ENCODE data around the gene NRG2.

The NRG2 gene

DNA sequence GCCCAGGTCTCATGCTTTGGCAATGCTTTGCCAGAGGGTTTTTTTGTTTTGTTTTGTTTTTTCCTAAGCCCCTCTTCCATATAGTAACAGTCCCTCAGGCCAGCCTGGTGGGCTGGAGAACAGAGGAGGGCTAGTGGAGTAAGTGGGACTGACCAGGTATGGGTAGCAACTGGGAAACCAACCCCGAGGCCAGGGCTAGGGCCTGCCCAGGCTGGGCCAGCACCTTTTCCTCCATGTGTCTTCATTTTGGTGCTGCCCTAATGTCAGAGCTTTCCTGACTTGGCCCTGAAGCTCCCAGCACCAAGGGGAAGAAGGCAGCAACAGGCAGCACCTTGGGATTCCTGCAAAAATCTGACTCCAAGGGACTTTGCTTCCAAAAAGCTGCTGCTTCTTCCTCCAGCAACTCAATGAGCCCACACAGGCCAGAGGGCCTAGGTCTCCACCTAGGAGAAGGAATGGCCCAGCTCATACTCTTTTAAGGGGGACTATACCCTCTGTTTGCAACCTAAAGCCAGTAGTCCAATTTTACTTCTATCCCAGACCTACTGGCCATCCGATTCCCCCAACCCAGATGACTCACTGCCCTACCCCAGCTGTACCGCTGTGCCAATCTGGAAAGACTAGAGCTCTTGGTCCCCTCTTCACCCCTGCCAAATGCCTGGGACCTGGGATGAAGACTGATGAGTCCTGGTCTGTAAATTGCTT, 142.4 kb downstream of the NRG2 start:
- DNase-seq: no peak

DNA sequence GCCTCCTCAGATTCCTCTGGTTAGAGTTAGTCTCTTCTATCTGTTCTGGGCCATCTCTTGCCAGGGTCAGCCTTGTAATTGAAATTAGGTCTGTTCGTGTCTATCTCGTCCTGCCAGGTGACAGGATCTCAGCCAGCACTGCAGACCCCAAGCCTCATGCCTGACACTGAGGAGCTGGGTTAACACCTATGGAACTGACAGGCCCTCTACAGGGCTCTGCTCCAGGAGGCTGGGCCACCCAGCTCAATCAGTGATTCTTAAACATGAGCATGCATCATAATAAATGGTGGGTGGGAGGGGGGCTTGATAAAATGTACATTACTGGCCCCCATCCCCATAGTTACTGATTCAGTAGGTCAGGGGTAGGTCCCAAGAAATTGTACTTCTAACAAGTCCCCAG, 144.1 kb downstream of the NRG2 start:
- no peak for DNase-seq

- DNase-seq: no peak
Measured at GRCh38 chr5:139897982-139898381, 145.1 kb downstream of the NRG2 start.

DNA sequence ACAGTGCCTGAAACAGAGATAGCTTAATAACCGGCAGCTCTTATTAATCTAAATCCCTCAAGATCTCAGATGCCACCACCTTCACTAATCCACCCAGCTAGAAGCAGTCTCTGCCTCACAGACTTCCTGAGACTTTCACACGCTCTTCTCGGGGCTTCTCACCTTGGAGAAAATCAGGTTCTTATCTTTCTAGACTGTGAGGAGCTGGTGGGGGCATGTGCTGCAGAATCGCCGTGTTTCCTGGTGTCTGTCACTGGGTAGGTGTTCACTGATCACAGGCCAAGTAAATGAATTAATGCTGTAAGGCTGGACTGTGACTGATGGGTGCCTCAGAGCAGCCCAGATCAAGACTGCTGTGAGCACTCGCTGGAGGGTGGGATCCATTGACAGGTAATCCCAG, 145.8 kb downstream of the NRG2 start:
- no peak for DNase-seq

DNA sequence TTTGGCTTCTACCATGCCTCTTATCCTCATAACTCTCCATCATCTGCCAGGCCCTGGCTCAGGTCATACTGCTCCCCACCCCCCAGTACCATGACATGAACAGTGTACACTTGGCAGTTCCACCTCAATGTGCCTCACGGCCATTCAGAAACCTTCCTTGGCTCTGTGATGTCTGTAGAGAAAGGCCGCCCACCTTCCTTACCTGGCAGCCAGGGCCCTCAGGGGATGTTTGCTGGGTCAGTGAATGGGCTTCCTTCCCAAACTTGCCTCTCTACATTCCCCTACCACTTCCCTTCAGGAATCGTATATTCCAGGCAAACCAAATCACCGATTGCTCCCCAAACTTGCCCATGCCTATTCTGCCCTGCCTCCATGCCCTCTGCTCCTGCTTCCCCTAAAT, 146.4 kb downstream of the NRG2 start:
- DNase-seq: no peak

DNA sequence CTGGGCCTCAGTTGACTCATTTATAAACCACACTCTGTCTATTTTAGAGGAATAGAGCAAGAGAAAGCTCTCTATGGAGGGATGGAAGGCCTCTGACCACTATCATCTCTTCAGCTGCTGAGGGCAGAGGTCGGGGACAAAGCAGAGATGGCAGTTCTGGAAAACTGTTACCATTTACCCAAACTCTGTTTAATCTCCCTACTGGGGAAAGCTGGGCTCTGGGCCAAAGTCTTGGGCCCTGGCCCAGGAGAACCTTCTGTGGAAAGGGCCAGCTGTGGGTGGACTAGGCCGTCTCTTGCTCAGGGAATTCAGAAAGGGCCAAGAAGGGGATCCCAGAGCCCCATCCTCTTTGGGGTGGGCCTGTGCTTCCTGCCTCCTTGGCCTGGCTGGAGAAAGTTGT, 147.5 kb downstream of the NRG2 start:
- DNase-seq: no peak

DNA sequence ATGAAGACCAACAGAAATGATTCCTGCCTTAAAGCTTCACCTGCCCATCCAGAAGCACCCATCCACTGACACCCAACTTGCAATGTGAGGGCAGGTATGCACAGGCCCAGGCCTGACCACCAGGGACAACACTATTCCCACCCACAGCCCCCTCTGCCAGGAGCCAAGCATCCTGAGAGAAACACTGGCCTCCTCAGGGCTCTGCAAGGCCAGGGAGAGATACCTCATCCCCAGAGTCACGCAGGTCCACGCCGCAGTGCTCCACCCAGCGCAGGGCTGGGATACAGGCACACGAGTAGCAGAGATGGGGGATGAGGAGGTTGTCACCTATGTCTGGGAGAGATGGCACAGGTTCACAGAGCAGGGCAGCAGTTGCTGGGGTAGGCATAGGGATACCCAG, 148.1 kb downstream of the NRG2 start:
- DNase-seq: no peak

DNA sequence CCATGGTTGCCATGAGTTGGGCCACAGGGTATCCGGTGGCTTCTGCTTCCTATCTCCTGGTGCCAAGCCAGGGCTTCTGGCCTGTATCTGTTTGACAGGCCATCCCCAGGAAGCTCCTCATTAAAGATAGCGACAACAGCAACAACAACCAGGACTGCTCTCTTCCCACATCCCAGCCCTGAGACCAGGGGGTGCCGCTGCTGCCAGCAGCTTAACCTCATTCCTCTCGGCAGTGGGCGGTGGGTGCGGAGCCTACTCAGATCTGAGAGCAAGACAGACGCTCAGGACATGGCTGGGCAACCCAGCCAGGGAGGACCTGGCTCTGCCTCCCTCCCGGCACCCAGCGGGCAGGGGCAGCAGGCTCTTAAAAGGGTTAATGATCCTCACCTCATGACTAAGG, 149.2 kb downstream of the NRG2 start:
- DNase-seq: no peak

DNA sequence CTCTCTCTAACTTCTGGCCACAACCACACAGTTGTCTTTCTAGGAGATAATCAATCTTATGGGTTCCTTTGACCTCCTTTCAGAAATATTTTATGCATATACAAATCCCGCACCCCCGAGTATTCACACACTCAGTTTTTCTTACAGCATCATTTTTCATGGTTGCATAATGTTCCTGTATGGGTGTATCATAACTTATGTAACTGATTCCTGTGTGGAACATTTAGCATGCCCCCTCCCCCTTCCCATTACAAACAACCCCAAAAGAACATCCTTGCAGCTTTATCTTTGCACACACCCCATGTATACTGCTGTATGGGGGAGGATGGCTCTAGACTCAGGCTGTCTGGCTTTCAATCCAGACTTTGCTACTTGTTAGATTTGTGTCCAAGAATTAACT, 153.7 kb downstream of the NRG2 start:
- DNase-seq: no peak

DNA sequence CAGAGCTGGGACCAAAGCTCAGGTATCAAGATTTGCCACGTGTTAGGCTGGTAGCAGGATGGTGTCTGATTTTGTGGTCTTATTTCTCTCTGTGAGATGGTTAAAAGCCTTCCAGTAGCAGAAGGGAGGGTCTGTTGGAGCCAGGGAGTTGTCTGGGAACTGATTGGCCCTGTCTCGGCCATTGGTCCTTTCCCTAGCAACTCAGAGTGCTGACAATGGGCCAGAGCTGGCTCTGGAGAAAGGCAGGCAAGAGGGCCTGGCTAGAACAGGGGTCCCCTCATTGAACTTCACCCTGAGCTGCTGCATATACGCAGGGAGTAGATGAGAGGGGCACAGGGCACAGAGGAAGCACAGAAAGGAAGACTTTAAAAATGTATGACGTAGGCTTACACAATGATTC, 154.7 kb downstream of the NRG2 start:
- DNase-seq: no peak

DNA sequence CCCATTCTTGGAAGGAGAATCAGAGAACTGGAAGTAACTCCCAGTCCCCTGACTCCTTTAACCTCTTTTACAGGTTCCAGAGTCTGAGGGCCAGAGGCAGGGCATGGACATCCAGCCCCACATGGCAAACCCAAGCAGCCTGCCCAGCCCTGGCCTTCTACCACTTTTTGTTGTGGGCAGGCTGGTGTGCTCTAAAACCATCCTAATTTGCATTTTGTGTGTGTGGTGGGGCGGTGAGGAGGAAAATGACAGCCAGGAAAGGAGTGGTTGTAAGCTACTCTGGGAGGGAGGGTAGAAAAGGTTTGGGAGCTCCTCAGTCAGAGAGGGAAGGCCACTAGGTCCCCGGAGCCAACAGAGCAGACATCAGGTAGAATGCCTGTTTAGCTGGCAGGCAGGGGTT, 156.9 kb downstream of the NRG2 start:
- no peak for DNase-seq

DNA sequence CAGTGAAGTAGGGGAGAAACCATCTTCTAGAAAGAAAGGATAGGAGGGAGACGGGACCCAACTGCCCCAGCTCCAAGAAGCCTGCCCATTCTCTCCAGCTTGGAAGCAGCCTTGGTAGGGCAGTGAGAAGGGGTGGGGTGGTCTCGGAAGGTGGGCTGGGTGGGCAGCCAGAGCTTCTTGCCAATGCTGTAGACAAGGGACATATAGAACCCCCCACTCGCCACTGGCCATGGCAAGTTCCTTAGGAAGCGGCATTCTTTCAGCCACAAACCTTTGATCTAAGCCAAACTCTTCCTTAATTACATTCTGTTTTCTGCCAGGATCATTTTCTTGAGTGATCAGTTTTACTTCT, 157.3 kb downstream of the NRG2 start:
- no peak for DNase-seq

- no peak for DNase-seq
Measured at GRCh38 chr5:139885172-139885856, 157.8 kb downstream of the NRG2 start.

DNA sequence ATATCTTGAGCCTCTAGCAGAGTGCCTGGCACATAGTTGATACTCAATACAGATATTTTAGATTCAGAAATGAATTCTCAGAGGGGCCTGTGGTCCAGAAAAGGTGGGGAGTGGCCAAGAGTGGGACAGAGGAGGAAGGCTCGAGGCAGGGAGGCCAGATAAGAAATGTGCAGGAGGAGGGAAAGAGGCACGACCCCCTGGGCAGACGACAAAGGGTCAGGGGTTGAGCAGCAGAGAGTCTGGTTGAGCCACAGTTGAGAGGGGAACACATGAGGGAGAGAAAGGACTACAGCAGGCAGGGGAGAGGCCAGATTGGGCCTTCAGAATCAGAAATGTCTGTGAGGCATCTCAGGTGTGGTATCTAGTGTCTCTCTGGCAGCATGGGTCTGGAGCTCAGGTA, 158.4 kb downstream of the NRG2 start:
- no peak for DNase-seq

DNA sequence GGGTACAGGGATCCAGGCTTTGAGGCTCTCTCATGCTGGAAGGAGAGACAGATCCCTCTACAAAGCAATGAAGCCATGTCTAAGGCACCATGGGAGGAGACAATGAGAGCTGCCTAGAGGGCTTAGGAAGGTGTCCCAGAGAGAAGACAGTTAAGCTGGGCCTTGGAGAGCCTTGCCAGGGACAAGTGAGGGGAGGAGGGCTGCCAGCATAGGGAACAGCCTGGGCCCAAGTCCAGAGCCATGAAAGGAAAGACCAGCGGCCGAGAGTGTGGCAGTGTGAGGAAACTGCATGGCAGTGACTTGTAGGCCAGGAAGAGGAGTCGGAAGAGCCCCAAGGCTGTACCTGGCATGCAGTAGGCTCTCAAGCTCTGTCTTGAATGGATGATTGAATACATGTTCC, 159.0 kb downstream of the NRG2 start:
- DNase-seq: no peak

DNA sequence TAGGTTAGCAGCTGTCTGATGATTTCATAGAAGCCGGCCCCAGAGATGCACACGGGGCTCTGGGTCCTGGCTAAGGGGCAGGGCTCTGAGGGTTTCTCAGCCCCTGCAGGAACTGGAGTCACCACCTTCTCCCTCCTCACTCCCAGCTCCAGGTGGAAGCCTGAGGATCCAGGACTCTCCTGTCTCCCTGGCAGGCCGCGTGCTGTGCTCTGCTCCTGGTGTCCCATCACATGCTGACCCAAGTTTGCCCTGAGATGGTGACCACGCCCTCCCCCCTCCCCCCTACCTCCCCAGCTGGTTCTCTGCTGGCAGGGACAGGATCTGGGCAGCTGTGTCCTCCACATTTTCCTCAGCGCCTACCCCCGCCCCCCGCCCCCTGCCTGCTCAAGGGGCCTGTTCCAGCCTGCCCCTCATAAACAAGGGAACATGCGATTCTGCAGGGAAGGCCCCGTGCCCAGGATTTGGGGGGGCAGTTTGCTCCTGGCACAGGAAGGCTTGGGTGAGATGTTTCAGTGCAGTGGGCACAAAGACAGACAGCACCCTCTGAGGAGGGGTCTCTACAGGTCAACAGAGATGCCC, 160.0 kb downstream of the NRG2 start:
- no peak for DNase-seq

- no peak for DNase-seq
Measured at GRCh38 chr5:139882316-139882715, 160.8 kb downstream of the NRG2 start.

GRCh38 chr5:139881143-139881733, 161.9 kb downstream of the NRG2 start:
- DNase-seq: no peak

DNA sequence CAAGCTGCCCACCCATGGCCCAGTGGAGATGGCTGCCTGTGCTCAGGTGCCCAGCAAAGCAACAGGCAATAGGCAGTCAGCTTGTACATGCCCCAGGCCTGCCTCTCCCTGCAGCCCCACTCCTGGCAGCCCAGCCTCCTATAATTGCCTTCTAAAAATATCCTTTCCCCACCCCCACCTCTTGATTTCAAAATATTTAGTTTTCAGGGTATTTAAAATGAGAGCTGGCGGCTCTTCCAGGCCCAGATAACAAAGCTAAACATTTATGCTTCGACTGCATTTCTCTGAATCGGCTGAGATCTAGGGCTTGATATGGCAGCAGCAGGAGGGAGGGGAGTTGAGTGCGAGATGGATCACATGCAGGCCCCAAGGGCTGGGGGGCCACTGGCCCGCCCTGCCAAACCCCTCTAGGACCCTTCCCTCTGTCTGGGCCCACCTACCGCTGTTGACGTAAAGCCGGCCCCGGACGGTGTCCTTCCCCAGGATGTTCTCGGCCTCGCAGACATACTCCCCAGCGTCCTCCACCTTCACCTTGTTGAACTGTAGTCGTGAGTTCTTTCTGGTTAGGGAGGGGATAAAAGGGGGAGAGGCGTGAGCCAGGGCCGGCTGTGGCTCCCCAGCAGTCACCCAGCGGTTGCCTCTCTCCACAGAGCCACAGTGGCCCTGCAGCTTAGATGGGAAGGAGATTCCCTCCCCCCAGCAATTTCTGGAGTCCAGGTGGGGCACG, 162.5 kb downstream of the NRG2 start:
- no peak for DNase-seq

DNA sequence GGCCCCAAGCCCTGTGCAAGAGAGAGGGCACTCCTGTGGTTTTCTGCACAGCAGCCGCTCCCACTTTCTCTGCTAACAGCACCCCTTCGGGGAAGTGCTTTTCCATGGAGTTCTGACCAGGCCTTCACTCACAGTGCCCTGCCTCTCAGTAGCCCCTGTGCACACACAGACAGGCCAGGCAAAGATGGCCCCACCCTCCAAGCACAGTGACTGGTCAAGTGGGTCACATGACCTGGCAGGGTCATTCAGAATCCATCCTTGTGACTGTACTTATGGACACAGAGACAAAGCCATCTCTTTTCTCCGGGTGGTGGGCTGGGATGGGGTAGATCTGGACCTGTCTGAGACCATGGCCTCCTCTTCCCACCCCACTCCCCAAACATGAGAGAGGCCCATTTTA, 165.0 kb downstream of the NRG2 start:
- DNase-seq: no peak

GRCh38 chr5:139877129-139877597, 165.9 kb downstream of the NRG2 start:
- no peak for DNase-seq

DNA sequence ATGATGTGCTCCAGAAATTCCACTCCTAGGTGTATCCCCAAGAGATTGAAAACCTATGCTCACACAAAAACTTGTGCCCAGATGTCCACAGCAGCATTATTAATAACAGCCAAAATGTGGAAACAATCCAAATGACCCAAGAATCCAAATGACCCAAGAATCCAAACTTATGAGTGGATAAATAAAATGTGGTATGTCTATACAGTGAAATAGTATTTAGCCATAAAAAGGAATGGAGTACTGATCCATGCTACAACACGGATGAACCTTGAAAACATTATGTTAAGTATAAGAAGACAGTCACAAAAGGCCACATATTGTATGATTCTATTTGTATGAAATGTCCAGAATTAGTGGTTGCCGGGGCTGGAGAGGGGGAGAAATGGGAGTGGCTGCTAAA, 167.1 kb downstream of the NRG2 start:
- no peak for DNase-seq
